Prostate gland (tissue), 2 donors: ENCODE results near the gene VPS16.

ENCODE experiments used
- CTCF ChIP-seq, 4 experiments: fragments of 200-600 bp in 2 of 4; fragments of 450-650 bp in 2 of 4; sonication (generic) in 2 of 4; IDR thresholded peaks; 1 replicate in 3 of 4; 2 replicates in 1 of 4; pipeline ENCODE4 v1.5.1; 2016 to 2019; ENCODE audit warnings: antibody characterized with exemption in 4 of 4, mild to moderate bottlenecking in 2 of 4, moderate library complexity in 2 of 4
- POLR2A ChIP-seq: fragments of 450-650 bp; IDR thresholded peaks from one replicate; pipeline ENCODE4 v1.6.1; 2016; ENCODE audit warnings: antibody characterized with exemption, mild to moderate bottlenecking

DNA sequence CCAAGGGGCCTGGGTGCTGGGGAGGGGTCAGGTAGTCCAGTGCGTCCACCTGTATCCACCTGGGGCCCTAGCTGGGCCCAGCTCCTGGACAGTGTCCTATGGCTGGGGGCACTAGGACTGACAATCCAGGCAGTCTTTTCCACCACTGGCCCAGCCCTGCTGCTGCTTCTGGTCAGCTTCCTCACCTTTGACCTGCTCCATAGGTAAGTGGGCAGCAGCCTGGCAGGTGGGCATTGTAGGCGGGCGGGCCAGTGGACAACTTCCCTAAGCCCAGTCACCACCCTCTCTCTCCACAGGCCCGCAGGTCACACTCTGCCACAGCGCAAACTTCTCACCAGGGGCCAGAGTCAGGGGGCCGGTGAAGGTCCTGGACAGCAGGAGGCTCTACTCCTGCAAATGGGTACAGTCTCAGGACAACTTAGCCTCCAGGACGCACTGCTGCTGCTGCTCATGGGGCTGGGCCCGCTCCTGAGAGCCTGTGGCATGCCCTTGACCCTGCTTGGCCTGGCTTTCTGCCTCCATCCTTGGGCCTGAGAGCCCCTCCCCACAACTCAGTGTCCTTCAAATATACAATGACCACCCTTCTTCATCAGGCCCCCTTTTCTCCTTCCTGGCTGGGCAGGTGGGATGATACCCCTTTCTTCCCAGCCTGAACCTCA is 25.2 kb upstream of the VPS16 start:
- TF ChIP-seq CTCF (IDR thresholded peaks at IDR 0.05) (no peak), POLR2A (no peak)
